HCT116 (cell line): ENCODE data around the gene PTPN1. TPM values are rescaled to one million over a fixed set of nuclear protein-coding genes. Genes with fewer than 3 reads are reported as not detected.

ENCODE experiments used
- ATAC-seq: fragments of 200-7000 bp; cut with Tn5 transposase; 2 replicates; pipeline ENCODE4 v1.9.1; 2020; ENCODE audit warnings: mild to moderate bottlenecking, moderate library complexity
- BruUV-seq: library from RNA; stranded (reverse); fragments of 400-500 nt; replicated peaks from 2 replicates; lab custom pipeline; 2021; lab: Mats Ljungman, UMichigan
- CTCF ChIA-PET: fragments of 300-600 bp; sonication (Branson Sonifier 250); formaldehyde crosslinking; loops from one replicate; lab custom pipeline; 2021; ENCODE audit warnings: antibody characterized with exemption; lab: Charles Lee
- POLR2A ChIA-PET: fragments of 300-600, 350-600 bp; sonication (Branson Sonifier 250); formaldehyde crosslinking; loops from one replicate; lab custom pipeline; 2021; ENCODE audit warnings: antibody characterized with exemption; lab: Charles Lee
- RAD21 ChIA-PET, 2 experiments: fragments of 300-600 bp; sonication (Branson Sonifier 250); formaldehyde crosslinking; loops; one replicate each; lab custom pipeline; 2023; ENCODE audit warnings: low total read pairs in 2 of 2; ENCODE audit not compliant: uncharacterized antibody in 2 of 2, unreplicated experiment in 2 of 2, low non-redundant PET in 1 of 2; lab: Charles Lee
- DNase-seq: peaks from one replicate; pipeline ENCODE4 v3.0.0-alpha.2; 2010; ENCODE audit warnings: low read depth, low spot score
- H2AFZ ChIP-seq: fragments of 200-600 bp; shearing (Covaris generic), sonication (generic); 2 replicates; pipeline ENCODE4 v1.6.1; 2017; ENCODE audit warnings: low read depth, mixed run types, mixed read lengths, antibody characterized with exemption, low read length; ENCODE audit not compliant: poor library complexity, severe bottlenecking
- H3K27ac ChIP-seq: 2 replicates; pipeline ENCODE4 v1.5.1; 2012; ENCODE audit warnings: low read depth, low read length
- H3K27me3 ChIP-seq: fragments of 200-600 bp; sonication (generic); 2 replicates; pipeline ENCODE4 v1.6.1; 2016; ENCODE audit warnings: mixed run types, low read length, mixed read lengths; ENCODE audit not compliant: insufficient read depth
- H3K36me3 ChIP-seq, 2 experiments: fragments of 200-500 bp in 1 of 2; fragments of 200-600 bp in 1 of 2; sonication (Bioruptor generic) in 1 of 2; sonication (generic) in 1 of 2; 2 replicates each; pipeline versions ENCODE4 v1.5.1 to v1.6.1; 2014 to 2016; ENCODE audit warnings: low read length in 2 of 2, inconsistent platforms in 1 of 2, mixed read lengths in 1 of 2, mixed run types in 1 of 2; ENCODE audit not compliant: insufficient read depth in 2 of 2, control insufficient read depth in 1 of 2
- H3K4me1 ChIP-seq, 2 experiments: fragments of 200-600 bp in 1 of 2; sonication (generic) in 1 of 2; 2 replicates each; pipeline versions ENCODE4 v1.5.1 to v1.6.1; 2012 to 2017; ENCODE audit warnings: low read length in 2 of 2, inconsistent platforms in 1 of 2, mild to moderate bottlenecking in 1 of 2, mixed read lengths in 1 of 2, mixed run types in 1 of 2, moderate library complexity in 1 of 2; ENCODE audit not compliant: insufficient read depth in 2 of 2, control insufficient read depth in 1 of 2
- H3K4me2 ChIP-seq: fragments of 200-600 bp; sonication (generic); 2 replicates; pipeline ENCODE4 v1.6.1; 2017; ENCODE audit warnings: mixed run types, low read length, mixed read lengths
- H3K4me3 ChIP-seq, 2 experiments: fragments of 200-600 bp in 1 of 2; sonication (generic) in 1 of 2; replicated peaks in 1 of 2; 2 replicates each; pipeline ENCODE4 v1.5.1; 2011 to 2016; ENCODE audit warnings: low read length in 2 of 2, control low read depth in 1 of 2, low read depth in 1 of 2, mild to moderate bottlenecking in 1 of 2, mixed read lengths in 1 of 2, mixed run types in 1 of 2
- H3K79me2 ChIP-seq: fragments of 200-600 bp; sonication (generic); 2 replicates; pipeline ENCODE4 v1.6.1; 2017; ENCODE audit warnings: mild to moderate bottlenecking, mixed run types, low read length, moderate library complexity, mixed read lengths; ENCODE audit not compliant: insufficient read depth
- H3K9ac ChIP-seq: fragments of 200-600 bp; sonication (generic); 2 replicates; pipeline ENCODE4 v1.6.1; 2016; ENCODE audit warnings: low read length, mixed read lengths
- H3K9me2 ChIP-seq: fragments of 200-600 bp; sonication (generic), shearing (Covaris generic); 2 replicates; pipeline ENCODE4 v1.6.1; 2017; ENCODE audit warnings: mixed run types, mild to moderate bottlenecking, moderate library complexity; ENCODE audit not compliant: insufficient read depth
- H3K9me3 ChIP-seq, 2 experiments: fragments of 200-500 bp in 1 of 2; fragments of 200-600 bp in 1 of 2; sonication (Bioruptor generic) in 1 of 2; sonication (generic) in 1 of 2; 2 replicates each; pipeline ENCODE4 v1.6.1; 2014 to 2017; ENCODE audit warnings: low read length in 2 of 2, mixed read lengths in 2 of 2, inconsistent platforms in 1 of 2, low read depth in 1 of 2, mild to moderate bottlenecking in 1 of 2, mixed run types in 1 of 2, moderate library complexity in 1 of 2; ENCODE audit not compliant: control insufficient read depth in 1 of 2, insufficient read depth in 1 of 2
- H4K20me1 ChIP-seq: fragments of 200-600 bp; sonication (generic), shearing (Covaris generic); 2 replicates; pipeline ENCODE4 v1.6.1; 2017; ENCODE audit warnings: mixed run types, mild to moderate bottlenecking, moderate library complexity; ENCODE audit not compliant: insufficient read depth
- CBX3 ChIP-seq: IDR thresholded peaks from 2 replicates; pipeline ENCODE4 v1.6.1; 2012; ENCODE audit warnings: low read depth
- ELF1 ChIP-seq: IDR thresholded peaks from 2 replicates; pipeline ENCODE4 v1.6.1; 2012; ENCODE audit warnings: low read depth, borderline replicate concordance
- EZH2 ChIP-seq: fragments of 200-600 bp; sonication (generic); IDR thresholded peaks from 2 replicates; pipeline ENCODE4 v1.6.1; 2017; ENCODE audit warnings: antibody characterized with exemption, mixed run types
- EZH2phosphoT487 ChIP-seq: fragments of 200-600 bp; IDR thresholded peaks from 2 replicates; pipeline ENCODE4 v1.6.1; 2018; ENCODE audit warnings: antibody characterized with exemption, borderline replicate concordance
- POLR2AphosphoS5 ChIP-seq: IDR thresholded peaks from 2 replicates; pipeline ENCODE4 v1.6.1; 2011; ENCODE audit warnings: mild to moderate bottlenecking, low read depth, low read length, moderate library complexity
- RAD21 ChIP-seq: IDR thresholded peaks from 2 replicates; pipeline ENCODE4 v1.6.1; 2012; ENCODE audit warnings: low read depth, mild to moderate bottlenecking
- SIN3A ChIP-seq: IDR thresholded peaks from 2 replicates; pipeline ENCODE4 v1.6.1; 2012; ENCODE audit warnings: low read depth
- SP1 ChIP-seq: IDR thresholded peaks from 2 replicates; pipeline ENCODE4 v1.6.1; 2012; ENCODE audit warnings: low read depth
- TCF7L2 ChIP-seq: IDR thresholded peaks from 2 replicates; pipeline ENCODE4 v1.7.0; 2011; ENCODE audit warnings: borderline replicate concordance, inconsistent platforms; ENCODE audit not compliant: insufficient read depth, insufficient read length; ENCODE audit errors: extremely low read depth
- YY1 ChIP-seq: IDR thresholded peaks from 2 replicates; pipeline ENCODE4 v1.6.1; 2011; ENCODE audit warnings: low read length, low read depth, moderate library complexity, mild to moderate bottlenecking; ENCODE audit not compliant: insufficient replicate concordance; ENCODE audit errors: extremely low read depth
- ZNF274 ChIP-seq: fragments of 200-500 bp; sonication (Bioruptor generic); IDR thresholded peaks from 2 replicates; pipeline ENCODE4 v1.6.1; 2014; ENCODE audit warnings: mild to moderate bottlenecking, low read depth, low read length, inconsistent platforms
- intact Hi-C: fragments of 100-400 bp; cut with micrococcal nuclease; formaldehyde crosslinking; loops from 2 replicates; pipeline ENCODE4 v1.10.0; 2022
- total RNA-seq: library from RNA; stranded (reverse); gene quantifications from one replicate; pipeline ENCODE4 v1.2.1, GENCODE V29; 2021; ENCODE audit not compliant: unreplicated experiment
- TF ChIP-seq, protein P1 (sequence below): IDR thresholded peaks from 2 replicates; pipeline ENCODE4 v1.6.1; 2012
- TF ChIP-seq, protein P2 (sequence below): IDR thresholded peaks from 2 replicates; pipeline ENCODE4 v1.6.1; 2012
- TF ChIP-seq, protein P3 (sequence below): IDR thresholded peaks from 2 replicates; pipeline ENCODE4 v1.6.1; 2012; ENCODE audit warnings: low read depth
- TF ChIP-seq, protein P4 (sequence below): IDR thresholded peaks from 2 replicates; pipeline ENCODE4 v1.6.1; 2011; ENCODE audit warnings: mild to moderate bottlenecking, low read length, moderate library complexity; ENCODE audit not compliant: insufficient replicate concordance; ENCODE audit errors: extremely low read depth

PTPN1 gene
- total RNA-seq, 1 experiment from 2014 or later = 47.5 TPM

DNA sequence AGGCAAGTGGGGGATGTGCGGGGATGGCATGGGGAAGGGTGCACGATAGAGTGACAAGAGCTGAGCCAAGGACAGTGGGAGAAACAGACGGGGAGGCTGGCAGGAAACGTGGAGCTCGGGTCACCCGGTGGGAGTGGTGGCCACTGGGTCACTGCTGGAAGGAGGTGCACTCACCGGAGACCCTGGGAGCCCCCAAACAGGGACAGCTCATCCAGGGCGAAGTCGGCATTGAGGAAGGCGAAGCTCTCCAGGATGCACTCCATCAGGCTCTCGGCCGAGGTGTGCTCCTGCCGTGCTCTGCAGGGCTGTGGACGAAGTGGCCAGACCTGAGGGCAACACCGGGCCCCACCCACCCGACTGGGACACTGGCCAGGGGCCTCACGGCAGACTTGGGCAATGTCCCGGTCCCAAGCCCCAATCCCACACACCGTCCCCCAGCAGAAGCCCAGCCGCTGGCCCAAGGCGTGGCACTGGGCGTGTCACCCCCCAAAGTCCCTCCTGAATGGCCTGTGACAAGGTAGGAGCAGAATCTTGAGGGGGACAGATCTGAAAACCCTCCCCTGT is 87.3 kb downstream of the PTPN1 start:
- H4K20me1 ChIP-seq = no peaks in the 10 kb centered on the region
- H3K27ac ChIP-seq = no peak overlapping the region
- no peak overlapping the region for H3K4me3 ChIP-seq
- no peaks in the 10 kb centered on the region for H3K9me3 ChIP-seq
- H3K4me2 ChIP-seq = no peak overlapping the region
- DNase-seq = no peak
- no peaks in the 10 kb centered on the region for H3K9me2 ChIP-seq
- no peak overlapping the region for H2AFZ ChIP-seq
- peaks cover 2 to 9% of the 10 kb centered on the region in 2 experiments; a peak in 1 of 4 replicates for H3K4me1 ChIP-seq
- TF ChIP-seq, protein P1, sequence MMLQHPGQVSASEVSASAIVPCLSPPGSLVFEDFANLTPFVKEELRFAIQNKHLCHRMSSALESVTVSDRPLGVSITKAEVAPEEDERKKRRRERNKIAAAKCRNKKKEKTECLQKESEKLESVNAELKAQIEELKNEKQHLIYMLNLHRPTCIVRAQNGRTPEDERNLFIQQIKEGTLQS = no peak
- TF ChIP-seq SP1 (no peak), ZNF274 (no peak), SIN3A (no peak), CBX3 (no peak), ELF1 (no peak), YY1 (no peak), RAD21 (no peak), POLR2AphosphoS5 (no peak), EZH2phosphoT487 (no peak), EZH2 (no peak)
- no peak overlapping the region for H3K9ac ChIP-seq
- ChIA-PET RAD21 (no interaction called here), CTCF (interaction anchor here (1.7 kb wide), 1 partner anchor 9 kb away, joined by 5 read pairs; no protein-coding TSS in a partner anchor), POLR2A (no interaction called here)
- H3K27me3 ChIP-seq = no peaks in the 10 kb centered on the region
- H3K79me2 ChIP-seq = no peaks in the 10 kb centered on the region
- BruUV-seq = no TSS peak
- intact Hi-C loops = no loop called here
- no peaks in the 10 kb centered on the region for H3K36me3 ChIP-seq
- ATAC-seq = no peak

DNA sequence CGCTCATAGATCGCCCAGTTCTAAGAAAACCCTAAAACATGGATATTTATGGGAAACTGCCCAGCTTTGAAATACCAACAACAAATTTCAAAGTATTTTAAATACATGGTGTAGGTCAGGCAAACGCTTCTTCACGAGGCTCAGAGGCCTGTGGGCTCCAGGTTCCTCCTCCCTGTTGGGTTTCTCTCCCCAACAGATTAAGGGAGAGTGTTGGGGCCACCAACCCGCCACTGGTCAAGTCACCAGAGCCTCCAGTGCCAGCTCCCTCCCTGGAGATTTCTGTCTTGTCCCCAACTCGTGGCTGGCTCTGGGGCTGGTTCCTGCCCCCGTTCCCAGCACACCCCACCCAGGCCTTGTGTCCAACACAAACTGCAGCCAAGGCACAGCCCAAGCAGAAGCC is 87.9 kb downstream of the PTPN1 start:
- no peaks in the 10 kb centered on the region for H3K36me3 ChIP-seq
- no peak overlapping the region for H3K4me3 ChIP-seq
- no peak for DNase-seq
- ATAC-seq = no peak
- H3K9me2 ChIP-seq = no peaks in the 10 kb centered on the region
- no peaks in the 10 kb centered on the region for H3K9me3 ChIP-seq
- intact Hi-C loops = no loop called here
- no peaks in the 10 kb centered on the region for H3K27me3 ChIP-seq
- H2AFZ ChIP-seq = no peak overlapping the region
- no TSS peak for BruUV-seq
- peaks cover 2 to 9% of the 10 kb centered on the region in 2 experiments; a peak in 1 of 4 replicates for H3K4me1 ChIP-seq
- H3K79me2 ChIP-seq = no peaks in the 10 kb centered on the region
- CTCF ChIA-PET = no interaction called here
- no peaks in the 10 kb centered on the region for H4K20me1 ChIP-seq
- no peak overlapping the region for H3K27ac ChIP-seq
- POLR2A ChIA-PET = no interaction called here
- no peak overlapping the region for H3K9ac ChIP-seq
- RAD21 ChIA-PET = no interaction called here
- no peak overlapping the region for H3K4me2 ChIP-seq
- TF ChIP-seq, protein P2, sequence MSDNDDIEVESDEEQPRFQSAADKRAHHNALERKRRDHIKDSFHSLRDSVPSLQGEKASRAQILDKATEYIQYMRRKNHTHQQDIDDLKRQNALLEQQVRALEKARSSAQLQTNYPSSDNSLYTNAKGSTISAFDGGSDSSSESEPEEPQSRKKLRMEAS = no peak
- no peak for TF ChIP-seq SP1
- no peak for TF ChIP-seq TCF7L2
- TF ChIP-seq, protein P3, sequence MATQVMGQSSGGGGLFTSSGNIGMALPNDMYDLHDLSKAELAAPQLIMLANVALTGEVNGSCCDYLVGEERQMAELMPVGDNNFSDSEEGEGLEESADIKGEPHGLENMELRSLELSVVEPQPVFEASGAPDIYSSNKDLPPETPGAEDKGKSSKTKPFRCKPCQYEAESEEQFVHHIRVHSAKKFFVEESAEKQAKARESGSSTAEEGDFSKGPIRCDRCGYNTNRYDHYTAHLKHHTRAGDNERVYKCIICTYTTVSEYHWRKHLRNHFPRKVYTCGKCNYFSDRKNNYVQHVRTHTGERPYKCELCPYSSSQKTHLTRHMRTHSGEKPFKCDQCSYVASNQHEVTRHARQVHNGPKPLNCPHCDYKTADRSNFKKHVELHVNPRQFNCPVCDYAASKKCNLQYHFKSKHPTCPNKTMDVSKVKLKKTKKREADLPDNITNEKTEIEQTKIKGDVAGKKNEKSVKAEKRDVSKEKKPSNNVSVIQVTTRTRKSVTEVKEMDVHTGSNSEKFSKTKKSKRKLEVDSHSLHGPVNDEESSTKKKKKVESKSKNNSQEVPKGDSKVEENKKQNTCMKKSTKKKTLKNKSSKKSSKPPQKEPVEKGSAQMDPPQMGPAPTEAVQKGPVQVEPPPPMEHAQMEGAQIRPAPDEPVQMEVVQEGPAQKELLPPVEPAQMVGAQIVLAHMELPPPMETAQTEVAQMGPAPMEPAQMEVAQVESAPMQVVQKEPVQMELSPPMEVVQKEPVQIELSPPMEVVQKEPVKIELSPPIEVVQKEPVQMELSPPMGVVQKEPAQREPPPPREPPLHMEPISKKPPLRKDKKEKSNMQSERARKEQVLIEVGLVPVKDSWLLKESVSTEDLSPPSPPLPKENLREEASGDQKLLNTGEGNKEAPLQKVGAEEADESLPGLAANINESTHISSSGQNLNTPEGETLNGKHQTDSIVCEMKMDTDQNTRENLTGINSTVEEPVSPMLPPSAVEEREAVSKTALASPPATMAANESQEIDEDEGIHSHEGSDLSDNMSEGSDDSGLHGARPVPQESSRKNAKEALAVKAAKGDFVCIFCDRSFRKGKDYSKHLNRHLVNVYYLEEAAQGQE = no peak
- TF ChIP-seq, protein P4, sequence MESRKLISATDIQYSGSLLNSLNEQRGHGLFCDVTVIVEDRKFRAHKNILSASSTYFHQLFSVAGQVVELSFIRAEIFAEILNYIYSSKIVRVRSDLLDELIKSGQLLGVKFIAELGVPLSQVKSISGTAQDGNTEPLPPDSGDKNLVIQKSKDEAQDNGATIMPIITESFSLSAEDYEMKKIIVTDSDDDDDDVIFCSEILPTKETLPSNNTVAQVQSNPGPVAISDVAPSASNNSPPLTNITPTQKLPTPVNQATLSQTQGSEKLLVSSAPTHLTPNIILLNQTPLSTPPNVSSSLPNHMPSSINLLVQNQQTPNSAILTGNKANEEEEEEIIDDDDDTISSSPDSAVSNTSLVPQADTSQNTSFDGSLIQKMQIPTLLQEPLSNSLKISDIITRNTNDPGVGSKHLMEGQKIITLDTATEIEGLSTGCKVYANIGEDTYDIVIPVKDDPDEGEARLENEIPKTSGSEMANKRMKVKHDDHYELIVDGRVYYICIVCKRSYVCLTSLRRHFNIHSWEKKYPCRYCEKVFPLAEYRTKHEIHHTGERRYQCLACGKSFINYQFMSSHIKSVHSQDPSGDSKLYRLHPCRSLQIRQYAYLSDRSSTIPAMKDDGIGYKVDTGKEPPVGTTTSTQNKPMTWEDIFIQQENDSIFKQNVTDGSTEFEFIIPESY = no peak
